Naive thymus-derived CD8-positive, alpha-beta T cell (primary cell): ENCODE measurements around the gene COX6B2. TPM values are rescaled to one million over a fixed set of nuclear protein-coding genes. Genes with fewer than 3 reads are reported as not detected.

ENCODE experiments used
- ATAC-seq, 2 donors: fragments of 150-1000 bp; cut with Tn5 transposase in 1 of 2; sonication (Bioruptor Pico), chemical (Tn5 transposase) in 1 of 2; 1 replicate in 1 of 2; 2 replicates in 1 of 2; pipeline ENCODE4 v1.10.0; 2021; ENCODE audit warnings: mild to moderate bottlenecking in 2 of 2, moderate library complexity in 2 of 2
- POLR2A ChIA-PET: fragments of 350-600 bp; sonication (Branson Sonifier 250); formaldehyde crosslinking; loops from one replicate; lab custom pipeline; 2021; ENCODE audit warnings: antibody characterized with exemption; lab: Charles Lee
- DNase-seq, 10 donors: peaks; one replicate each; pipeline versions ENCODE4 v3.0.0 to v3.0.0-alpha.2; 2020 to 2022
- H3K27ac Mint-ChIP-seq, 10 donors: one replicate each; pipeline ENCODE4 v1.8.0; 2020 to 2022; ENCODE audit warnings: mild to moderate bottlenecking in 10 of 10, mixed read lengths in 10 of 10, moderate library complexity in 4 of 10, inconsistent platforms in 1 of 10
- H3K27me3 Mint-ChIP-seq, 5 donors: one replicate each; pipeline ENCODE4 v1.8.0; 2021 to 2022; ENCODE audit warnings: mixed read lengths in 5 of 5
- H3K36me3 Mint-ChIP-seq, 3 donors: one replicate each; pipeline ENCODE4 v1.8.0; 2020 to 2022; ENCODE audit warnings: mixed read lengths in 3 of 3, mild to moderate bottlenecking in 2 of 3, inconsistent platforms in 1 of 3
- H3K4me1 Mint-ChIP-seq, 4 donors: one replicate each; pipeline ENCODE4 v1.8.0; 2021 to 2022; ENCODE audit warnings: mixed read lengths in 4 of 4
- H3K4me3 Mint-ChIP-seq, 10 donors: one replicate each; pipeline ENCODE4 v1.8.0; 2020 to 2022; ENCODE audit warnings: mild to moderate bottlenecking in 10 of 10, mixed read lengths in 10 of 10, moderate library complexity in 6 of 10, inconsistent platforms in 1 of 10
- H3K9me3 Mint-ChIP-seq, 9 donors: one replicate each; pipeline ENCODE4 v1.8.0; 2020 to 2022; ENCODE audit warnings: mixed read lengths in 9 of 9, mild to moderate bottlenecking in 3 of 9, inconsistent platforms in 1 of 9, moderate library complexity in 1 of 9
- polyA plus RNA-seq, 3 donors: library from polyadenylated mRNA; unstranded; fragments of 300-500 nt; fragmentation: Illumina TruSeq; gene quantifications; one replicate each; pipeline ENCODE4 v1.2.3, GENCODE V29; 2021
- total RNA-seq, 8 experiments: library from RNA in 2 of 8; stranded (reverse) in 2 of 8; gene quantifications; one replicate each; pipeline ENCODE4 v1.2.3 and lab custom pipeline; 2021 to 2026

COX6B2 gene
- total and polyA plus RNA-seq, 5 experiments from 2014 or later, result not detected

DNA sequence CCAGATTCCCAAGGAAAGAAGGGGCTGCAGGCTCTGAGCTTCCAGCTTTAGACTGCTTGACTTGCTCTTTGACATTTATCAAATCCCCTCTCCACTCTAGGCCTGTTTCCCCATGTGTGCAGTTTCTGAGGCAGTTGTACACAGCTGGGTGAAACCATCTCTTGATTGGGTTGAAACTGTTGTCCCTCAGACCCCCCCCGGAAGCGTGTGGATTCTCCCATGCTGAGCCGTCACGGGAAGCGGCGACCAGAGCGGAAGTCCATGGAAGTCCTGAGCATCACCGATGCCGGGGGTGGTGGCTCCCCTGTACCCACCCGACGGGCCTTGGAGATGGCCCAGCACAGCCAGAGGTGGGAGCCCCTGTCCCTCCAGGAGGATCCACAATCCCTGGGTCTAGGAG is 51.0 kb downstream of the COX6B2 start:
- ATAC-seq (no peak), DNase-seq (no peak)
- Mint-ChIP-seq H3K27ac (no peak overlapping the region), H3K9me3 (no peaks in the 10 kb centered on the region), H3K36me3 (no peaks in the 10 kb centered on the region), H3K27me3 (peaks cover 0 to 3% (median 0%) of the 10 kb centered on the region in 5 donors), H3K4me3 (no peak overlapping the region), H3K4me1 (peaks cover 5 to 14% (median 11%) of the 10 kb centered on the region in 4 donors)
- POLR2A ChIA-PET, result interaction anchor here (1.1 to 2.8 kb wide), 5 partner anchors 23 to 88 kb away, joined by 3 to 21 read pairs (median 3); partner anchors contain the start of genes KMT5C and TMEM238

DNA sequence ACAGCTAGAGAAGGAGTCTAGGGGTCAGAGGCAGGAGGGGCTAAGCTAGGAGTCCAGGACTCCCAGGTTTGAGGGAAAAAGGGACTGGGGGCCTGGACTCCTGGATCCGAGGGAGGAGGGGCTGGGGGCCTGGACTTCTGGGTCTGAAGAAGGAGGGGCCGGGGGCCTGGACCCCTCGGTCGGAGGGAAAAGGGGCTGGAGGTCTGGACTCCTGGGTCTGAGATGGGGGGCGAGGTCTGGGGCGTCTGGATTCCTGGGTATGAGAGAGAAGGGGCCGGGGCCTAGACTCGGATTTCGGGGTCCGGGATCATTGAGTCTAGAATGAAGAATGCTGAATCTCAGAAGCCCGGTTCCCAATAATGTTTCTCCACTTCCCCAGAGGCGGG is 52.2 kb downstream of the COX6B2 start:
- DNase-seq (no peak), ATAC-seq (no peak)
- Mint-ChIP-seq H3K4me1 (peaks cover 5 to 14% (median 11%) of the 10 kb centered on the region in 4 donors), H3K27ac (peak overlapping the region; percentile 73 to 96 (median 92)), H3K4me3 (peak overlapping the region; percentile 84 to 95 (median 90)), H3K9me3 (no peaks in the 10 kb centered on the region), H3K27me3 (peaks cover 0 to 3% (median 0%) of the 10 kb centered on the region in 5 donors), H3K36me3 (no peaks in the 10 kb centered on the region)
- POLR2A ChIA-PET, result interaction anchor here (0.8 to 2.8 kb wide), 12 partner anchors 10 to 107 kb away, joined by 3 to 21 read pairs (median 4); partner anchors contain the start of genes BRSK1, HSPBP1, KMT5C and PPP6R1

DNA sequence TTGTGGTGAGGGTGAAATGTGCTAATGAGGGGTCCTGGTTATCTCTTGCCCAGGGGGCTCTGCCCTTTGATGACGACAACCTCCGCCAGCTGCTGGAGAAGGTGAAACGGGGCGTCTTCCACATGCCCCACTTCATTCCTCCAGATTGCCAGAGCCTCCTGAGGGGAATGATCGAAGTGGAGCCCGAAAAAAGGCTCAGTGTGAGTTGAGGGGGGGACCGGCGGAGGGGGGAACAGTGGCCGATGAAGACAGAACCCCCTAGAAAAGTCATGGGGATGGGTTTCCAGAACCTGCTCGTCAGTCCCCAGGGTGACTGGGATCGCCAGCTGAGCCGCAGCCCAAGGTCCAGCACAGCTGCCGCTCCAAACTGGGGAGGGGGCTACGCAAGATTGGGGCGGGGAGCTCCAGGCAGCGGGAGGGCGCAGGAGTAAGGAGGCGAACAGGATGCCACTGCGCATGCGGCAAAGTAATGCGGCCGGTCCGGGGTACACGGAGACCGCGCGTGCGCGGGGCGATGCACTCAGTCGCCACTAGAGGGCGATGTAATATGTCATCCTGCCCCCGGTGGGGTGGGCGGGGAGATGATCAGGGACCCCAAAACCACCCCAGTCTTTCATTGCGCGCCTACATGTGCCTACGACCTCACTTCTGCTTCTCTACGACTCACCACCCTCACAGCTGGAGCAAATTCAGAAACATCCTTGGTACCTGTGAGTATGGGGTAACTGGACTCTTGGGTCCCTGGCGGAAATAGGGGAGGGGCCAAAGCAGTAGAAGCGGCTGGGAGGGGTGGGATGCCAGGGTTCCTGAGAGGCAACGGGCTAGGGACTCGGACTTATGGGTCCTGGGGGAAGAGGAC is 52.8 kb downstream of the COX6B2 start:
- Mint-ChIP-seq H3K4me3 (peak overlapping the region; percentile 84 to 95 (median 90)), H3K36me3 (no peaks in the 10 kb centered on the region), H3K9me3 (no peaks in the 10 kb centered on the region), H3K27ac (peak overlapping the region; percentile 73 to 96 (median 92)), H3K4me1 (peaks cover 5 to 14% (median 11%) of the 10 kb centered on the region in 4 donors), H3K27me3 (peaks cover 0 to 3% (median 0%) of the 10 kb centered on the region in 5 donors)
- ATAC-seq (peak; percentile 92 to 94), DNase-seq (peak; percentile 91 to 99 (median 94))
- POLR2A ChIA-PET, result interaction anchor here (0.7 to 2.8 kb wide), 12 partner anchors 9 to 107 kb away, joined by 3 to 21 read pairs (median 4); partner anchors contain the start of genes BRSK1, HSPBP1, KMT5C and PPP6R1

DNA sequence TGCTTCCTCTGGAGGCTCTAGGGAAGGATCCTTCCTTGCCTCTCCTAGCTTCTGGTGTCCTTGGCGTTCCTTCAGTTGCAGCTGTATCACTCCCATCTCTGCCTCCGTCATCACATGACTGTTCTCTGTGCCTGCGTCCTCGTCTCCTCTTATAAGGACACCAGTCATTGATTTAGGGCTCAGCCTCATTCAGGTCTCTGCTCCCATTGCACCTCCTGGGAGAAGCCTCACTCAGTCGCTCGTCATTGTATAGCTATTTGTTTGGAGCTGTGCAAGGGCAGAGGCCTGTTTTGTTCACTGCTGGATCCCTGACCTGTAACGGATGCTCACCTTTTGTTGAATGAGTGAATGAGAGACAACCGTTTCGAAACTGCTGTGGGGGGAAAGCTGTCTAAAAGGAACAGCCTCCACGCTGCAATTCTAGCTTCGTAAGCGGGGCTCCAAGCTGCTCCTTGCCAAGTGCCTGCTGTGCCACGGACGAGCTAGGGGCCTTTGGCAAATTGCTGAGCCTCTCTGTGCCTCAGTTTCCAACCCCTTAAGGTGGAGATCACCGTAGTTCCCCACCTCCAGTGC is 53.5 kb downstream of the COX6B2 start:
- Mint-ChIP-seq H3K9me3 (no peaks in the 10 kb centered on the region), H3K27me3 (peaks cover 0 to 3% (median 0%) of the 10 kb centered on the region in 5 donors), H3K27ac (peak overlapping the region in 5 of 10 donors; percentile 53 to 96 (median 92)), H3K4me3 (peak overlapping the region in 9 of 10 donors; percentile 84 to 93 (median 89)), H3K36me3 (no peaks in the 10 kb centered on the region), H3K4me1 (peaks cover 6 to 17% (median 12%) of the 10 kb centered on the region in 4 donors)
- no peak for ATAC-seq
- POLR2A ChIA-PET, result interaction anchor here (0.7 to 2.8 kb wide), 8 partner anchors 9 to 108 kb away, joined by 3 to 21 read pairs (median 7); partner anchors contain the start of genes HSPBP1, PPP6R1, TMEM238 and UBE2S
- no peak for DNase-seq

DNA sequence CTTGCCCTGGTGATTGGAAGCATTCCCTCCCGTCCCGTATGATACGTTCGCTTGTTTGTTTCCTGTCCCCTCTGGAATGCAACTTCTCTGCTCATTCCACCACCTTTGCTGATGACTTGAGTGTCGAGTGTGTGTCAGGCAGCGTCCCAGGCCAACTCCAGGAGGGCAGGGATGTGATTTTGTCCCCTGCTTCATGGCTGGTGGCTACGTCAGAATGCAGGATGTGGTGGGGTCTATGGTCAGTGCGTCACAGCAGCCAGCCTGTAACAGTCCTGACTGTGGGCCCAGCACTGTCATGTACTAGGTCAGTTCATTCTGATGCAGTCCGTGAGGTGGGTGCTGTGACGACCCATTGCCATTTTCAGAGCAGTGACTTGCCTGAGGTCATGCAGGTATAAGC is 54.5 kb downstream of the COX6B2 start:
- H3K9me3 Mint-ChIP-seq, result no peaks in the 10 kb centered on the region
- H3K27ac Mint-ChIP-seq, result no peak overlapping the region
- peaks cover 0 to 3% (median 0%) of the 10 kb centered on the region in 5 donors for H3K27me3 Mint-ChIP-seq
- ATAC-seq (no peak), DNase-seq (no peak)
- POLR2A ChIA-PET, result no interaction called here
- no peak overlapping the region for H3K4me3 Mint-ChIP-seq
- no peaks in the 10 kb centered on the region for H3K36me3 Mint-ChIP-seq
- H3K4me1 Mint-ChIP-seq, result peaks cover 6 to 14% (median 11%) of the 10 kb centered on the region in 4 donors

Other genes with a start within 250 kb of the COX6B2 start
- 100 to 1,000 TPM; 140 to 141 TPM for gene PPP1R12C, start 237.1 kb downstream of the COX6B2 start, total RNA-seq
- gene PPP1R12C, start 237.1 kb downstream of the COX6B2 start, polyA plus RNA-seq, result 1 to 10 TPM; 2.7 to 6.2 (median 3.9) TPM
- gene TNNT1, start 205.5 kb downstream of the COX6B2 start, total RNA-seq, result not detected
- not detected for gene TNNT1, start 205.5 kb downstream of the COX6B2 start, polyA plus RNA-seq
- not detected for gene TNNI3, start 197.0 kb downstream of the COX6B2 start, total RNA-seq
- gene TNNI3, start 197.0 kb downstream of the COX6B2 start, polyA plus RNA-seq, result not detected
- not detected for gene DNAAF3, start 188.1 kb downstream of the COX6B2 start, total RNA-seq
- not detected for gene DNAAF3, start 188.1 kb downstream of the COX6B2 start, polyA plus RNA-seq
- gene SYT5, start 174.4 kb downstream of the COX6B2 start, total RNA-seq, result not detected
- gene SYT5, start 174.4 kb downstream of the COX6B2 start, polyA plus RNA-seq, result under 1 TPM; 0.09 to 0.56 (median 0.25) TPM
- gene PTPRH, start 145.2 kb downstream of the COX6B2 start, total RNA-seq, result not detected
- gene PTPRH, start 145.2 kb downstream of the COX6B2 start, polyA plus RNA-seq, result not detected
- gene TMEM86B, start 126.0 kb downstream of the COX6B2 start, total RNA-seq, result 10 to 100 TPM; 17.7 to 20.9 TPM
- 1 to 10 TPM in 1 of 3 donors, under 1 TPM in 2; 0.17 to 2.3 (median 0.54) TPM for gene TMEM86B, start 126.0 kb downstream of the COX6B2 start, polyA plus RNA-seq
- 100 to 1,000 TPM; 167 to 168 TPM for gene PPP6R1, start 95.7 kb downstream of the COX6B2 start, total RNA-seq
- gene PPP6R1, start 95.7 kb downstream of the COX6B2 start, polyA plus RNA-seq, result 100 to 1,000 TPM in 1 of 3 donors, 10 to 100 TPM in 2; 57.3 to 131 (median 60.9) TPM
- 10 to 100 TPM; 20.3 to 20.4 TPM for gene HSPBP1, start 74.6 kb downstream of the COX6B2 start, total RNA-seq
- gene HSPBP1, start 74.6 kb downstream of the COX6B2 start, polyA plus RNA-seq, result 10 to 100 TPM; 38.6 to 44.8 (median 42.5) TPM
- gene BRSK1, start 70.7 kb downstream of the COX6B2 start, total RNA-seq, result 1 to 10 TPM; 1.9 to 2.9 TPM
- gene BRSK1, start 70.7 kb downstream of the COX6B2 start, polyA plus RNA-seq, result under 1 TPM in 1 of 3 donors, not detected in 2; 0.24 TPM
- gene TMEM150B, start 29.4 kb downstream of the COX6B2 start, total RNA-seq, result not detected
- not detected for gene TMEM150B, start 29.4 kb downstream of the COX6B2 start, polyA plus RNA-seq
- 10 to 100 TPM; 19.2 to 21.8 TPM for gene KMT5C, start 14.8 kb downstream of the COX6B2 start, total RNA-seq
- 1 to 10 TPM; 1.7 to 2.5 (median 2.1) TPM for gene KMT5C, start 14.8 kb downstream of the COX6B2 start, polyA plus RNA-seq
- not detected for gene GARIN5B, start 8.5 kb upstream of the COX6B2 start, total RNA-seq
- not detected for gene GARIN5B, start 8.5 kb upstream of the COX6B2 start, polyA plus RNA-seq
- gene IL11, start 15.7 kb upstream of the COX6B2 start, total RNA-seq, result under 1 TPM in 1 of 2 experiments, not detected in 1; 0.21 TPM
- gene IL11, start 15.7 kb upstream of the COX6B2 start, polyA plus RNA-seq, result not detected
- not detected for gene TMEM190, start 22.1 kb upstream of the COX6B2 start, total RNA-seq
- not detected for gene TMEM190, start 22.1 kb upstream of the COX6B2 start, polyA plus RNA-seq
- gene TMEM238, start 29.6 kb upstream of the COX6B2 start, total RNA-seq, result 10 to 100 TPM in 1 of 2 experiments, 1 to 10 TPM in 1; 10.0 to 10.2 TPM
- gene TMEM238, start 29.6 kb upstream of the COX6B2 start, polyA plus RNA-seq, result 1 to 10 TPM; 1.1 to 1.5 (median 1.3) TPM
- gene RPL28, start 31.2 kb upstream of the COX6B2 start, total RNA-seq, result 1,000 to 10,000 TPM; 2,967 to 2,995 TPM
- gene RPL28, start 31.2 kb upstream of the COX6B2 start, polyA plus RNA-seq, result 1,000 to 10,000 TPM in 1 of 3 donors, 100 to 1,000 TPM in 2; 559 to 1,017 (median 787) TPM
- gene UBE2S, start 53.1 kb upstream of the COX6B2 start, total RNA-seq, result 10 to 100 TPM; 18.1 to 20.2 TPM
- 10 to 100 TPM; 18.6 to 25.8 (median 24.5) TPM for gene UBE2S, start 53.1 kb upstream of the COX6B2 start, polyA plus RNA-seq
- not detected for gene SHISA7, start 88.6 kb upstream of the COX6B2 start, total RNA-seq
- gene SHISA7, start 88.6 kb upstream of the COX6B2 start, polyA plus RNA-seq, result not detected
- 10 to 100 TPM; 10.5 to 11.0 TPM for gene ISOC2, start 106.9 kb upstream of the COX6B2 start, total RNA-seq
- gene ISOC2, start 106.9 kb upstream of the COX6B2 start, polyA plus RNA-seq, result 10 to 100 TPM; 30.5 to 35.6 (median 34.2) TPM
- gene C19orf85, start 110.0 kb upstream of the COX6B2 start, total RNA-seq, result not detected
- not detected for gene C19orf85, start 110.0 kb upstream of the COX6B2 start, polyA plus RNA-seq
- gene ZNF628, start 121.9 kb upstream of the COX6B2 start, total RNA-seq, result 10 to 100 TPM; 13.2 to 15.6 TPM
- under 1 TPM; 0.26 to 0.42 (median 0.32) TPM for gene ZNF628, start 121.9 kb upstream of the COX6B2 start, polyA plus RNA-seq
- gene NAT14, start 130.5 kb upstream of the COX6B2 start, total RNA-seq, result 10 to 100 TPM in 1 of 2 experiments, 1 to 10 TPM in 1; 8.0 to 10.4 TPM
- gene NAT14, start 130.5 kb upstream of the COX6B2 start, polyA plus RNA-seq, result 1 to 10 TPM; 4.1 to 8.8 (median 7.7) TPM
- 1 to 10 TPM; 1.3 to 1.4 TPM for gene SSC5D, start 133.7 kb upstream of the COX6B2 start, total RNA-seq
- gene SSC5D, start 133.7 kb upstream of the COX6B2 start, polyA plus RNA-seq, result under 1 TPM in 2 of 3 donors, not detected in 1; 0.02 to 0.11 TPM
- gene SBK2, start 182.4 kb upstream of the COX6B2 start, total RNA-seq, result not detected
- gene SBK2, start 182.4 kb upstream of the COX6B2 start, polyA plus RNA-seq, result not detected
- gene SBK3, start 190.8 kb upstream of the COX6B2 start, total RNA-seq, result not detected
- gene SBK3, start 190.8 kb upstream of the COX6B2 start, polyA plus RNA-seq, result not detected
- gene ZNF579, start 226.1 kb upstream of the COX6B2 start, total RNA-seq, result 10 to 100 TPM in 1 of 2 experiments, 1 to 10 TPM in 1; 9.8 to 10.2 TPM
- gene ZNF579, start 226.1 kb upstream of the COX6B2 start, polyA plus RNA-seq, result under 1 TPM; 0.16 to 0.39 (median 0.20) TPM
- gene FIZ1, start 244.8 kb upstream of the COX6B2 start, total RNA-seq, result 10 to 100 TPM; 19.0 to 22.0 TPM
- 1 to 10 TPM; 2.8 to 5.4 (median 3.4) TPM for gene FIZ1, start 244.8 kb upstream of the COX6B2 start, polyA plus RNA-seq
- gene ZNF524, start 245.6 kb upstream of the COX6B2 start, total RNA-seq, result 10 to 100 TPM; 19.1 to 20.7 TPM
- gene ZNF524, start 245.6 kb upstream of the COX6B2 start, polyA plus RNA-seq, result 10 to 100 TPM; 21.5 to 31.6 (median 23.6) TPM